Measurements from ENCODE around the gene ACTR3.
"Not testable (repeated sequence)": the region's sequence is repeated elsewhere in the genome, so short reads cannot be mapped to it uniquely, and the experiment has no call there.

The ACTR3 gene

GRCh38 chr2:113925884-113926283 is 36.0 kb downstream of the ACTR3 start:
- DNase-seq (ENCODE audit: low spot score) = no peak
- in situ Hi-C loops (cut with MboI; ENCODE audit: low sequenced_read_pairs, unreplicated experiment) = no loop called here
- no peak for TF ChIP-seq CTCF (IDR thresholded peaks at IDR 0.05; ENCODE audit: borderline replicate concordance, control extremely low read depth, extremely low read depth, insufficient read depth, missing control alignments)

- in situ Hi-C loops (cut with MboI; ENCODE audit: low sequenced_read_pairs, unreplicated experiment) = no loop called here
- no peak for DNase-seq (ENCODE audit: low spot score)
- no peak for TF ChIP-seq CTCF (IDR thresholded peaks at IDR 0.05; ENCODE audit: borderline replicate concordance, control extremely low read depth, extremely low read depth, insufficient read depth, missing control alignments)
These were observed 36.4 kb downstream of the ACTR3 start for GRCh38 chr2:113926314-113926713.

GRCh38 chr2:113930448-113930847 is 40.6 kb downstream of the ACTR3 start:
- DNase-seq (ENCODE audit: low spot score) = no peak
- no peak for TF ChIP-seq CTCF (IDR thresholded peaks at IDR 0.05; ENCODE audit: borderline replicate concordance, control extremely low read depth, extremely low read depth, insufficient read depth, missing control alignments)
- in situ Hi-C loops (cut with MboI; ENCODE audit: low sequenced_read_pairs, unreplicated experiment) = no loop called here

GRCh38 chr2:113937501-113937900 is 47.6 kb downstream of the ACTR3 start:
- no peak for TF ChIP-seq CTCF (IDR thresholded peaks at IDR 0.05; ENCODE audit: borderline replicate concordance, control extremely low read depth, extremely low read depth, insufficient read depth, missing control alignments)
- in situ Hi-C loops (cut with MboI; ENCODE audit: low sequenced_read_pairs, unreplicated experiment) = no loop called here
- DNase-seq (ENCODE audit: low spot score) = no peak

- no peak for TF ChIP-seq CTCF (IDR thresholded peaks at IDR 0.05; ENCODE audit: borderline replicate concordance, control extremely low read depth, extremely low read depth, insufficient read depth, missing control alignments)
- in situ Hi-C loops (cut with MboI; ENCODE audit: low sequenced_read_pairs, unreplicated experiment) = no loop called here
- no peak for DNase-seq (ENCODE audit: low spot score)
These were observed 51.0 kb downstream of the ACTR3 start for GRCh38 chr2:113940891-113941290.

GRCh38 chr2:113945784-113946183 is 55.9 kb downstream of the ACTR3 start:
- DNase-seq (ENCODE audit: low spot score); in situ Hi-C loops (cut with MboI; ENCODE audit: low sequenced_read_pairs, unreplicated experiment): not testable (repeated sequence)

- in situ Hi-C loops (cut with MboI; ENCODE audit: low sequenced_read_pairs, unreplicated experiment); DNase-seq (ENCODE audit: low spot score): not testable (repeated sequence)
These were observed 61.0 kb downstream of the ACTR3 start for GRCh38 chr2:113950906-113951305.

- in situ Hi-C loops (cut with MboI; ENCODE audit: low sequenced_read_pairs, unreplicated experiment) = no loop called here
- no peak for DNase-seq (ENCODE audit: low spot score)
- no peak for TF ChIP-seq CTCF (IDR thresholded peaks at IDR 0.05; ENCODE audit: borderline replicate concordance, control extremely low read depth, extremely low read depth, insufficient read depth, missing control alignments)
These were observed 71.1 kb downstream of the ACTR3 start for GRCh38 chr2:113961000-113961399.
